ENCODE results near the gene TRAF2.

DNA sequence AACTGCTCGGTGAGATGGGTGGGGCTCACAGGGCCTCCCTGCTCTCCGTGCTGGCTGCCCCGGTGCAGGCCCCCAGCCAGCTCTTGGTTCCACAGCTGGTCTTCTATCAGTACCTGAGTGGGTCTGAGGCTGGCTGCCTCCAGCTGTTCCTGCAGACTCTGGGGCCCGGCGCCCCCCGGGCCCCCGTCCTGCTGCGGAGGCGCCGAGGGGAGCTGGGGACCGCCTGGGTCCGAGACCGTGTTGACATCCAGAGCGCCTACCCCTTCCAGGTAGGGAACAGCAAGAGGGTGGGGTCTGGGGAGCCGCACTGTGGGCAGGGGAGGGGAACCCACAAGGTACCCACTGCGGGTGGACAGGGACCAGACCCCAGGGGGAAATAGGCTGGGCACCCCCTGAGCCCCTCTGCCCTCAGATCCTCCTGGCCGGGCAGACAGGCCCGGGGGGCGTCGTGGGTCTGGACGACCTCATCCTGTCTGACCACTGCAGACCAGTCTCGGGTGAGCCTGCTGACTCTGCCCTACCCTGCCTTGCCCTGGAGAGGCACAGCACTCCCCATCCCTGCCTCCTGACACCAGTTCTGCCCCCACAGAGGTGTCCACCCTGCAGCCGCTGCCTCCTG, 31.4 kb upstream of the TRAF2 start:
- TF ChIP-seq RNF2 (conservative IDR thresholded peaks at IDR 0.05; ENCODE audit: low read depth) (no peak), ZNF34 (CRISPR knock-in tag; IDR thresholded peaks at IDR 0.05; ENCODE audit: borderline replicate concordance) (no peak), MAFK (conservative IDR thresholded peaks at IDR 0.05 in 1 of 2, IDR thresholded peaks at IDR 0.05 in 1 of 2; ENCODE audit: low read length in 2 of 2) (no peak), CTCF (CRISPR knock-in tag; IDR thresholded peaks at IDR 0.05) (no peak), IRX3 (CRISPR knock-in tag; IDR thresholded peaks at IDR 0.05; ENCODE audit: borderline replicate concordance, low read depth) (no peak), SMARCC2 (IDR thresholded peaks at IDR 0.05) (no peak), HOXA9 (CRISPR knock-in tag; IDR thresholded peaks at IDR 0.05; ENCODE audit: borderline replicate concordance) (no peak), JUNB (CRISPR knock-in tag; IDR thresholded peaks at IDR 0.05; ENCODE audit: borderline replicate concordance) (no peak), ARHGAP35 (CRISPR knock-in tag; IDR thresholded peaks at IDR 0.05; ENCODE audit: borderline replicate concordance) (no peak)
- TF ChIP-seq, protein P1, sequence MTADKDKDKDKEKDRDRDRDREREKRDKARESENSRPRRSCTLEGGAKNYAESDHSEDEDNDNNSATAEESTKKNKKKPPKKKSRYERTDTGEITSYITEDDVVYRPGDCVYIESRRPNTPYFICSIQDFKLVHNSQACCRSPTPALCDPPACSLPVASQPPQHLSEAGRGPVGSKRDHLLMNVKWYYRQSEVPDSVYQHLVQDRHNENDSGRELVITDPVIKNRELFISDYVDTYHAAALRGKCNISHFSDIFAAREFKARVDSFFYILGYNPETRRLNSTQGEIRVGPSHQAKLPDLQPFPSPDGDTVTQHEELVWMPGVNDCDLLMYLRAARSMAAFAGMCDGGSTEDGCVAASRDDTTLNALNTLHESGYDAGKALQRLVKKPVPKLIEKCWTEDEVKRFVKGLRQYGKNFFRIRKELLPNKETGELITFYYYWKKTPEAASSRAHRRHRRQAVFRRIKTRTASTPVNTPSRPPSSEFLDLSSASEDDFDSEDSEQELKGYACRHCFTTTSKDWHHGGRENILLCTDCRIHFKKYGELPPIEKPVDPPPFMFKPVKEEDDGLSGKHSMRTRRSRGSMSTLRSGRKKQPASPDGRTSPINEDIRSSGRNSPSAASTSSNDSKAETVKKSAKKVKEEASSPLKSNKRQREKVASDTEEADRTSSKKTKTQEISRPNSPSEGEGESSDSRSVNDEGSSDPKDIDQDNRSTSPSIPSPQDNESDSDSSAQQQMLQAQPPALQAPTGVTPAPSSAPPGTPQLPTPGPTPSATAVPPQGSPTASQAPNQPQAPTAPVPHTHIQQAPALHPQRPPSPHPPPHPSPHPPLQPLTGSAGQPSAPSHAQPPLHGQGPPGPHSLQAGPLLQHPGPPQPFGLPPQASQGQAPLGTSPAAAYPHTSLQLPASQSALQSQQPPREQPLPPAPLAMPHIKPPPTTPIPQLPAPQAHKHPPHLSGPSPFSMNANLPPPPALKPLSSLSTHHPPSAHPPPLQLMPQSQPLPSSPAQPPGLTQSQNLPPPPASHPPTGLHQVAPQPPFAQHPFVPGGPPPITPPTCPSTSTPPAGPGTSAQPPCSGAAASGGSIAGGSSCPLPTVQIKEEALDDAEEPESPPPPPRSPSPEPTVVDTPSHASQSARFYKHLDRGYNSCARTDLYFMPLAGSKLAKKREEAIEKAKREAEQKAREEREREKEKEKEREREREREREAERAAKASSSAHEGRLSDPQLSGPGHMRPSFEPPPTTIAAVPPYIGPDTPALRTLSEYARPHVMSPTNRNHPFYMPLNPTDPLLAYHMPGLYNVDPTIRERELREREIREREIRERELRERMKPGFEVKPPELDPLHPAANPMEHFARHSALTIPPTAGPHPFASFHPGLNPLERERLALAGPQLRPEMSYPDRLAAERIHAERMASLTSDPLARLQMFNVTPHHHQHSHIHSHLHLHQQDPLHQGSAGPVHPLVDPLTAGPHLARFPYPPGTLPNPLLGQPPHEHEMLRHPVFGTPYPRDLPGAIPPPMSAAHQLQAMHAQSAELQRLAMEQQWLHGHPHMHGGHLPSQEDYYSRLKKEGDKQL (CRISPR knock-in tag; IDR thresholded peaks at IDR 0.05; ENCODE audit: low read depth): no peak
- TF ChIP-seq, protein P2, sequence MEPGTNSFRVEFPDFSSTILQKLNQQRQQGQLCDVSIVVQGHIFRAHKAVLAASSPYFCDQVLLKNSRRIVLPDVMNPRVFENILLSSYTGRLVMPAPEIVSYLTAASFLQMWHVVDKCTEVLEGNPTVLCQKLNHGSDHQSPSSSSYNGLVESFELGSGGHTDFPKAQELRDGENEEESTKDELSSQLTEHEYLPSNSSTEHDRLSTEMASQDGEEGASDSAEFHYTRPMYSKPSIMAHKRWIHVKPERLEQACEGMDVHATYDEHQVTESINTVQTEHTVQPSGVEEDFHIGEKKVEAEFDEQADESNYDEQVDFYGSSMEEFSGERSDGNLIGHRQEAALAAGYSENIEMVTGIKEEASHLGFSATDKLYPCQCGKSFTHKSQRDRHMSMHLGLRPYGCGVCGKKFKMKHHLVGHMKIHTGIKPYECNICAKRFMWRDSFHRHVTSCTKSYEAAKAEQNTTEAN (CRISPR knock-in tag; conservative IDR thresholded peaks at IDR 0.05): no peak
